H1 (cell line): ENCODE data around the gene PCGF3. TPM values are rescaled to one million over a fixed set of nuclear protein-coding genes. Genes with fewer than 3 reads are reported as not detected.

Source experiments
- ASH2L ChIP-seq: fragments of 200-600, 300-600 bp; sonication (generic); IDR thresholded peaks from one replicate; pipeline ENCODE4 v1.7.1; 2017; ENCODE audit warnings: low read length
- ATF2 ChIP-seq: IDR thresholded peaks from 2 replicates; pipeline ENCODE4 v1.6.1; 2012; ENCODE audit warnings: low read length, inconsistent platforms
- EZH2 ChIP-seq: fragments of 200-600 bp; sonication (generic); IDR thresholded peaks from 2 replicates; pipeline ENCODE4 v1.7.1; 2012; ENCODE audit warnings: low read depth, mild to moderate bottlenecking, moderate library complexity, low read length, inconsistent platforms; ENCODE audit not compliant: severe bottlenecking
- POLR2A ChIP-seq, 2 experiments: IDR thresholded peaks; 1 replicate in 1 of 2; 2 replicates in 1 of 2; pipeline ENCODE4 v1.6.1; 2011; ENCODE audit warnings: low read depth in 2 of 2, low read length in 2 of 2, mild to moderate bottlenecking in 2 of 2; ENCODE audit errors: control extremely low read depth in 1 of 2
- SIN3A ChIP-seq, 2 experiments: IDR thresholded peaks in 1 of 2; conservative IDR thresholded peaks in 1 of 2; 2 replicates each; pipeline ENCODE4 v1.6.1; 2011 to 2012; ENCODE audit warnings: low read length in 2 of 2, improper control_type of control experiment in 1 of 2, low read depth in 1 of 2, mild to moderate bottlenecking in 1 of 2
- SP4 ChIP-seq: IDR thresholded peaks from 2 replicates; pipeline ENCODE4 v1.6.1; 2012; ENCODE audit warnings: low read length, inconsistent platforms
- polyA plus RNA-seq, 7 experiments: library from polyadenylated mRNA; depleted of rRNA in 3 of 7; stranded (reverse) in 5 of 7; unstranded in 2 of 7; fragments of >200 nt in 5 of 7; fragments of 200-250 nt in 2 of 7; gene quantifications; 1 replicate in 5 of 7; 2 replicates in 1 of 7; 4 replicates in 1 of 7; pipeline versions ENCODE4 v1.2.1 to v1.2.3, GENCODE V29; 2011 to 2013; ENCODE audit warnings: missing spikeins in 2 of 7, mixed read lengths in 2 of 7
- total RNA-seq: library from RNA; stranded (reverse); fragmentation: NEBNext Ultra II Directional; extraction: Animal tissue kit (Norgen Biotek cat#: 25700); gene quantifications from 2 replicates; pipeline ENCODE4 v1.2.1, GENCODE V29; 2021

PCGF3 gene
- total and polyA plus RNA-seq, 2 of the 8 experiments (the other 6 are each of a cell fraction or from before 2014, with no cell fraction given), result 52.7 to 52.9 TPM

- TF ChIP-seq SIN3A (conservative IDR thresholded peaks at IDR 0.05 in 1 of 2, IDR thresholded peaks at IDR 0.05 in 1 of 2; ENCODE audit: low read depth in 1 of 2, low read length in 2 of 2) (no peak), POLR2A (IDR thresholded peaks at IDR 0.05; ENCODE audit: control extremely low read depth in 1 of 2, low read depth in 2 of 2, low read length in 2 of 2) (peak in 1 of 2 experiments; percentile 1; a peak in 1 of 3 replicates), ASH2L (no peak), ATF2 (no peak), EZH2 (no peak), SP4 (0 out of 2 replicates have a peak, but pooled peaks have one; percentile 10)
Observed at GRCh38 chr4:680928-681645, 24.5 kb upstream of the PCGF3 start (continued).
